ENCODE measurements around the gene DAB2IP. TPM values are rescaled to one million over a fixed set of nuclear protein-coding genes. Genes with fewer than 3 reads are reported as not detected.

Gene DAB2IP
- polyA plus RNA-seq, 1 donor (not counting 4 experiments of a cell fraction or from before 2014, with no cell fraction given): 28.6 TPM

GRCh38 chr9:121744002-121744686 lies 92.7 kb downstream of the DAB2IP start:
- H4K20me1 ChIP-seq (ENCODE audit: control insufficient read depth, extremely low read depth, insufficient read depth, low read length): peaks cover 18% of the 10 kb centered on the region
- peak overlapping the region; percentile 6 for H3K27ac ChIP-seq (ENCODE audit: control insufficient read depth, insufficient read depth, low read length)
- H3K27me3 ChIP-seq (ENCODE audit: control insufficient read depth, extremely low read depth, insufficient read depth, low read length): no peaks in the 10 kb centered on the region
- H3K4me2 ChIP-seq (ENCODE audit: control insufficient read depth, extremely low read depth, insufficient read depth, low read depth, low read length): no peak overlapping the region
- no peaks in the 10 kb centered on the region for H3K9me3 ChIP-seq (ENCODE audit: control insufficient read depth, low read depth, low read length)
- no peak overlapping the region for H2AFZ ChIP-seq (ENCODE audit: control insufficient read depth, low read length)
- H3K4me3 ChIP-seq (ENCODE audit: control insufficient read depth in 2 of 3, extremely low read depth in 1 of 3, insufficient read depth in 2 of 3, low read depth in 1 of 3, low read length in 3 of 3): no peak overlapping the region
- dilution Hi-C loops (cut with MboI; ENCODE audit: extremely low pct_ligation_motif_present, low sequenced_read_pairs): no loop called here
- no peak for TF ChIP-seq EZH2 (IDR thresholded peaks at IDR 0.05; ENCODE audit: low read length)
- TF ChIP-seq CTCF (optimal IDR thresholded peaks at IDR 0.05 in 1 of 3, IDR thresholded peaks at IDR 0.05 in 1 of 3, conservative IDR thresholded peaks at IDR 0.05 in 1 of 3; ENCODE audit: extremely low read depth in 1 of 3, insufficient read depth in 2 of 3, low read length in 3 of 3): peak in 2 of 3 experiments; percentile 31 to 35
- peaks cover 75% of the 10 kb centered on the region for H3K79me2 ChIP-seq (ENCODE audit: control insufficient read depth, insufficient read depth, low read length)
- no peak overlapping the region for H3K9ac ChIP-seq (ENCODE audit: control insufficient read depth, extremely low read depth, insufficient read depth, low read length)
- FAIRE-seq (peak; percentile 83), DNase-seq (ENCODE audit: low read depth, low spot score) (no peak)
- peaks cover 2 to 6% of the 10 kb centered on the region in 2 experiments for H3K36me3 ChIP-seq (ENCODE audit: control insufficient read depth in 2 of 2, extremely low read depth in 1 of 2, insufficient read depth in 2 of 2, low read length in 2 of 2)
- peaks cover 5% of the 10 kb centered on the region for H3K9me1 ChIP-seq (ENCODE audit: control insufficient read depth, extremely low read depth, insufficient read depth, low read length)
- peaks cover 17% of the 10 kb centered on the region for H3K4me1 ChIP-seq (ENCODE audit: control insufficient read depth, extremely low read depth, insufficient read depth, low read length)

- dilution Hi-C loops (cut with MboI; ENCODE audit: extremely low pct_ligation_motif_present, low sequenced_read_pairs): no loop called here
Observed at GRCh38 chr9:121744687-121745395, 93.4 kb downstream of the DAB2IP start.

More at GRCh38 chr9:121744687-121745395, 93.4 kb downstream of the DAB2IP start:
- H3K9ac ChIP-seq (ENCODE audit: control insufficient read depth, extremely low read depth, insufficient read depth, low read length): no peak overlapping the region
- H3K27me3 ChIP-seq (ENCODE audit: control insufficient read depth, extremely low read depth, insufficient read depth, low read length): no peaks in the 10 kb centered on the region
- peak overlapping the region; percentile 6 for H3K27ac ChIP-seq (ENCODE audit: control insufficient read depth, insufficient read depth, low read length)
- no peak overlapping the region for H3K4me3 ChIP-seq (ENCODE audit: control insufficient read depth in 2 of 3, extremely low read depth in 1 of 3, insufficient read depth in 2 of 3, low read depth in 1 of 3, low read length in 3 of 3)
- H2AFZ ChIP-seq (ENCODE audit: control insufficient read depth, low read length): no peak overlapping the region
- H3K79me2 ChIP-seq (ENCODE audit: control insufficient read depth, insufficient read depth, low read length): peaks cover 75% of the 10 kb centered on the region
- peaks cover 14% of the 10 kb centered on the region for H4K20me1 ChIP-seq (ENCODE audit: control insufficient read depth, extremely low read depth, insufficient read depth, low read length)
- DNase-seq (ENCODE audit: low read depth, low spot score) (no peak), FAIRE-seq (no peak)
- H3K4me2 ChIP-seq (ENCODE audit: control insufficient read depth, extremely low read depth, insufficient read depth, low read depth, low read length): no peak overlapping the region
- H3K4me1 ChIP-seq (ENCODE audit: control insufficient read depth, extremely low read depth, insufficient read depth, low read length): peaks cover 20% of the 10 kb centered on the region
- H3K36me3 ChIP-seq (ENCODE audit: control insufficient read depth in 2 of 2, extremely low read depth in 1 of 2, insufficient read depth in 2 of 2, low read length in 2 of 2): peaks cover 6 to 7% of the 10 kb centered on the region in 2 experiments
- H3K9me1 ChIP-seq (ENCODE audit: control insufficient read depth, extremely low read depth, insufficient read depth, low read length): peaks cover 9% of the 10 kb centered on the region
- H3K9me3 ChIP-seq (ENCODE audit: control insufficient read depth, low read depth, low read length): no peaks in the 10 kb centered on the region
- peak in 1 of 3 experiments; percentile 5 for TF ChIP-seq CTCF (optimal IDR thresholded peaks at IDR 0.05 in 1 of 3, IDR thresholded peaks at IDR 0.05 in 1 of 3, conservative IDR thresholded peaks at IDR 0.05 in 1 of 3; ENCODE audit: extremely low read depth in 1 of 3, insufficient read depth in 2 of 3, low read length in 3 of 3)
- TF ChIP-seq EZH2 (IDR thresholded peaks at IDR 0.05; ENCODE audit: low read length): no peak
